Stimulated activated memory B cell treated with anti-CD40 and anti-IgM and Interleukin-4, amounts not matched to agents 10 μg/mL and 1 μg/mL and 100 μg/mL, for 72 hours (primary cell): ENCODE measurements around the gene ICAM5.

Experiments
- ATAC-seq: fragments of 150-1000 bp; cut with Tn5 transposase; 2 replicates; pipeline ENCODE4 v1.10.0; 2021
- H3K27ac Mint-ChIP-seq: one replicate; pipeline ENCODE4 v1.8.0; 2022; ENCODE audit warnings: mild to moderate bottlenecking, mixed read lengths
- H3K27me3 Mint-ChIP-seq: one replicate; pipeline ENCODE4 v1.8.0; 2022; ENCODE audit warnings: mixed read lengths
- H3K36me3 Mint-ChIP-seq: one replicate; pipeline ENCODE4 v1.8.0; 2022; ENCODE audit warnings: mixed read lengths
- H3K4me1 Mint-ChIP-seq: one replicate; pipeline ENCODE4 v1.8.0; 2022; ENCODE audit warnings: mixed read lengths
- H3K4me3 Mint-ChIP-seq: one replicate; pipeline ENCODE4 v1.8.0; 2022; ENCODE audit warnings: mild to moderate bottlenecking, moderate library complexity, mixed read lengths
- H3K9me3 Mint-ChIP-seq: one replicate; pipeline ENCODE4 v1.8.0; 2022; ENCODE audit warnings: mixed read lengths

ICAM5 gene

GRCh38 chr19:10318807-10319682, 29.3 kb downstream of the ICAM5 start:
- Mint-ChIP-seq H3K9me3 (no peaks in the 10 kb centered on the region), H3K27ac (no peak overlapping the region), H3K4me3 (no peak overlapping the region), H3K4me1 (peaks cover 28% of the 10 kb centered on the region), H3K27me3 (no peaks in the 10 kb centered on the region), H3K36me3 (peaks cover 38% of the 10 kb centered on the region)
- no peak for ATAC-seq

- no peak overlapping the region for H3K27ac Mint-ChIP-seq
These were observed 31.1 kb downstream of the ICAM5 start for GRCh38 chr19:10320602-10321416.

GRCh38 chr19:10321417-10321797, 31.7 kb downstream of the ICAM5 start:
- peaks cover 5% of the 10 kb centered on the region for H3K4me1 Mint-ChIP-seq
- H3K9me3 Mint-ChIP-seq, result no peaks in the 10 kb centered on the region
- H3K4me3 Mint-ChIP-seq, result no peak overlapping the region
- no peak for ATAC-seq
- peaks cover 30% of the 10 kb centered on the region for H3K36me3 Mint-ChIP-seq
- H3K27ac Mint-ChIP-seq, result no peak overlapping the region
- H3K27me3 Mint-ChIP-seq, result no peaks in the 10 kb centered on the region

More at GRCh38 chr19:10320602-10321416, 31.1 kb downstream of the ICAM5 start:
- no peaks in the 10 kb centered on the region for H3K27me3 Mint-ChIP-seq
- ATAC-seq, result peak; percentile 40
- no peaks in the 10 kb centered on the region for H3K9me3 Mint-ChIP-seq
- peaks cover 36% of the 10 kb centered on the region for H3K36me3 Mint-ChIP-seq
- H3K4me3 Mint-ChIP-seq, result no peak overlapping the region
- peaks cover 11% of the 10 kb centered on the region for H3K4me1 Mint-ChIP-seq

- Mint-ChIP-seq H3K27me3 (no peaks in the 10 kb centered on the region), H3K4me3 (no peak overlapping the region), H3K36me3 (peaks cover 23% of the 10 kb centered on the region), H3K9me3 (no peaks in the 10 kb centered on the region), H3K27ac (no peak overlapping the region), H3K4me1 (no peaks in the 10 kb centered on the region)
- ATAC-seq, result no peak
These were observed 32.4 kb downstream of the ICAM5 start for GRCh38 chr19:10321874-10322835.

GRCh38 chr19:10325732-10326131, 36.0 kb downstream of the ICAM5 start:
- H3K27me3 Mint-ChIP-seq, result no peaks in the 10 kb centered on the region

GRCh38 chr19:10327793-10328192, 38.0 kb downstream of the ICAM5 start:
- no peak overlapping the region for H3K27ac Mint-ChIP-seq
- H3K36me3 Mint-ChIP-seq, result peaks cover 15% of the 10 kb centered on the region
- peaks cover 13% of the 10 kb centered on the region for H3K4me1 Mint-ChIP-seq
- no peak for ATAC-seq
- H3K4me3 Mint-ChIP-seq, result no peak overlapping the region
- no peaks in the 10 kb centered on the region for H3K9me3 Mint-ChIP-seq
- H3K27me3 Mint-ChIP-seq, result no peaks in the 10 kb centered on the region

More at GRCh38 chr19:10325732-10326131, 36.0 kb downstream of the ICAM5 start:
- Mint-ChIP-seq H3K36me3 (peaks cover 23% of the 10 kb centered on the region), H3K27ac (no peak overlapping the region), H3K4me1 (no peaks in the 10 kb centered on the region), H3K9me3 (no peaks in the 10 kb centered on the region), H3K4me3 (no peak overlapping the region)
- no peak for ATAC-seq

- Mint-ChIP-seq H3K9me3 (no peaks in the 10 kb centered on the region), H3K27me3 (no peaks in the 10 kb centered on the region), H3K4me1 (peaks cover 17% of the 10 kb centered on the region), H3K36me3 (peaks cover 15% of the 10 kb centered on the region), H3K27ac (no peak overlapping the region), H3K4me3 (no peak overlapping the region)
- no peak for ATAC-seq
These were observed 39.0 kb downstream of the ICAM5 start for GRCh38 chr19:10328558-10329429.

- H3K9me3 Mint-ChIP-seq, result no peaks in the 10 kb centered on the region
- peaks cover 21% of the 10 kb centered on the region for H3K36me3 Mint-ChIP-seq
- no peak overlapping the region for H3K27ac Mint-ChIP-seq
- ATAC-seq, result no peak
- peaks cover 25% of the 10 kb centered on the region for H3K4me1 Mint-ChIP-seq
- no peak overlapping the region for H3K4me3 Mint-ChIP-seq
- no peaks in the 10 kb centered on the region for H3K27me3 Mint-ChIP-seq
These were observed 39.8 kb downstream of the ICAM5 start for GRCh38 chr19:10329555-10329954.

- ATAC-seq, result no peak
- Mint-ChIP-seq H3K36me3 (peaks cover 35% of the 10 kb centered on the region), H3K4me3 (peak overlapping the region; percentile 91)
These were observed 42.6 kb downstream of the ICAM5 start for GRCh38 chr19:10332158-10332964.

GRCh38 chr19:10332965-10333757, 43.4 kb downstream of the ICAM5 start, which contains the start of gene RAVER1:
RAVER1 (minus strand) TSS chr19:10333529; CDS start chr19:10333507, 22 bp downstream.
- peaks cover 38% of the 10 kb centered on the region for H3K4me1 Mint-ChIP-seq
- ATAC-seq, result peak; percentile 98
- no peaks in the 10 kb centered on the region for H3K9me3 Mint-ChIP-seq
- H3K4me3 Mint-ChIP-seq, result peak within 1 kb of the TSS; percentile 91
- peak within 1 kb of the TSS; percentile 89 for H3K27ac Mint-ChIP-seq
- H3K27me3 Mint-ChIP-seq, result no peaks in the 10 kb centered on the region
- peaks cover 28% of the 10 kb centered on the region for H3K36me3 Mint-ChIP-seq

More at GRCh38 chr19:10332158-10332964, 42.6 kb downstream of the ICAM5 start:
- Mint-ChIP-seq H3K27me3 (no peaks in the 10 kb centered on the region), H3K4me1 (peaks cover 37% of the 10 kb centered on the region), H3K9me3 (no peaks in the 10 kb centered on the region), H3K27ac (peak overlapping the region; percentile 89)

GRCh38 chr19:10333758-10334587, 44.2 kb downstream of the ICAM5 start:
- peak; percentile 7 for ATAC-seq
- peaks cover 28% of the 10 kb centered on the region for H3K36me3 Mint-ChIP-seq
- no peaks in the 10 kb centered on the region for H3K27me3 Mint-ChIP-seq
- H3K4me3 Mint-ChIP-seq, result peak overlapping the region; percentile 91
- no peaks in the 10 kb centered on the region for H3K9me3 Mint-ChIP-seq
- H3K4me1 Mint-ChIP-seq, result peaks cover 47% of the 10 kb centered on the region
- H3K27ac Mint-ChIP-seq, result peak overlapping the region; percentile 89
